Nephron (organoid): ENCODE results near the gene KCTD7.
A peak's percentile ranks its signal among the peaks of the same experiment; 100 is the strongest.
"Not testable (repeated sequence)": the region's sequence is repeated elsewhere in the genome, so short reads cannot be mapped to it uniquely, and the experiment has no call there.

Source experiments
- H3K27ac Mint-ChIP-seq, 3 experiments: 2 replicates each; pipeline ENCODE4 v1.8.0; 2020; ENCODE audit warnings: mixed read lengths in 3 of 3, mild to moderate bottlenecking in 2 of 3, moderate library complexity in 1 of 3
- H3K27me3 Mint-ChIP-seq: 2 replicates; pipeline ENCODE4 v1.8.0; 2021; ENCODE audit warnings: low read depth, mild to moderate bottlenecking, moderate library complexity, mixed read lengths
- H3K36me3 Mint-ChIP-seq: 2 replicates; pipeline ENCODE4 v1.8.0; 2020; ENCODE audit warnings: low read depth, mixed read lengths
- H3K4me1 Mint-ChIP-seq: 2 replicates; pipeline ENCODE4 v1.8.0; 2020; ENCODE audit warnings: mixed read lengths
- H3K4me3 Mint-ChIP-seq, 3 experiments: 2 replicates each; pipeline ENCODE4 v1.8.0; 2020; ENCODE audit warnings: mild to moderate bottlenecking in 3 of 3, mixed read lengths in 3 of 3, moderate library complexity in 2 of 3
- H3K9me3 Mint-ChIP-seq: 2 replicates; pipeline ENCODE4 v1.8.0; 2020; ENCODE audit warnings: mixed read lengths
- CTCF ChIP-seq, 3 experiments: fragments of 200-600 bp; sonication (generic); IDR thresholded peaks; one replicate each; pipeline ENCODE4 v1.5.0; 2021; ENCODE audit warnings: antibody characterized with exemption in 3 of 3; ENCODE audit not compliant: unreplicated experiment in 3 of 3

The KCTD7 gene

GRCh38 chr7:66591799-66592596 is 36.7 kb upstream of the KCTD7 start:
- Mint-ChIP-seq H3K9me3 (peaks cover 11% of the 10 kb centered on the region), H3K4me1 (peaks cover 31% of the 10 kb centered on the region), H3K36me3 (peaks cover 6% of the 10 kb centered on the region), H3K27me3 (no peaks in the 10 kb centered on the region), H3K4me3 (peak overlapping the region; percentile 96 to 99 (median 99)), H3K27ac (peak overlapping the region; percentile 95 to 99 (median 99))
- TF ChIP-seq CTCF (IDR thresholded peaks at IDR 0.05; ENCODE audit: unreplicated experiment in 3 of 3): no peak

GRCh38 chr7:66592597-66593146 is 36.0 kb upstream of the KCTD7 start:
- H3K27me3 Mint-ChIP-seq, H3K36me3 Mint-ChIP-seq: not testable (repeated sequence)
- peak overlapping the region; percentile 95 to 99 (median 99) for H3K27ac Mint-ChIP-seq
- peaks cover 11% of the 10 kb centered on the region for H3K9me3 Mint-ChIP-seq
- H3K4me3 Mint-ChIP-seq: peak overlapping the region; percentile 96 to 99 (median 99)
- H3K4me1 Mint-ChIP-seq: peaks cover 31% of the 10 kb centered on the region

- not testable (repeated sequence) for H3K27me3 Mint-ChIP-seq, H3K36me3 Mint-ChIP-seq
- Mint-ChIP-seq H3K4me1 (peaks cover 23% of the 10 kb centered on the region), H3K4me3 (peak overlapping the region; percentile 67 to 99 (median 71)), H3K27ac (peak overlapping the region; percentile 51 to 77 (median 65)), H3K9me3 (peaks cover 11% of the 10 kb centered on the region)
Measured at GRCh38 chr7:66594082-66594481, 34.6 kb upstream of the KCTD7 start.

- TF ChIP-seq CTCF (IDR thresholded peaks at IDR 0.05; ENCODE audit: unreplicated experiment in 3 of 3): no peak
- Mint-ChIP-seq H3K27me3 (no peaks in the 10 kb centered on the region), H3K4me1 (peaks cover 8% of the 10 kb centered on the region), H3K27ac (no peak overlapping the region), H3K4me3 (no peak overlapping the region), H3K36me3 (no peaks in the 10 kb centered on the region), H3K9me3 (peaks cover 11% of the 10 kb centered on the region)
Measured at GRCh38 chr7:66597461-66597860, 31.2 kb upstream of the KCTD7 start.

GRCh38 chr7:66602159-66602558 is 26.5 kb upstream of the KCTD7 start:
- no peak overlapping the region for H3K27ac Mint-ChIP-seq
- H3K4me3 Mint-ChIP-seq: no peak overlapping the region
- H3K4me1 Mint-ChIP-seq: no peaks in the 10 kb centered on the region
- H3K9me3 Mint-ChIP-seq: no peaks in the 10 kb centered on the region
- TF ChIP-seq CTCF (IDR thresholded peaks at IDR 0.05; ENCODE audit: unreplicated experiment in 3 of 3): no peak
- no peaks in the 10 kb centered on the region for H3K36me3 Mint-ChIP-seq
- H3K27me3 Mint-ChIP-seq: no peaks in the 10 kb centered on the region

- Mint-ChIP-seq H3K27ac (no peak overlapping the region), H3K27me3 (no peaks in the 10 kb centered on the region), H3K4me1 (no peaks in the 10 kb centered on the region), H3K4me3 (no peak overlapping the region), H3K9me3 (no peaks in the 10 kb centered on the region), H3K36me3 (no peaks in the 10 kb centered on the region)
- no peak for TF ChIP-seq CTCF (IDR thresholded peaks at IDR 0.05; ENCODE audit: unreplicated experiment in 3 of 3)
Measured at GRCh38 chr7:66604198-66604597, 24.5 kb upstream of the KCTD7 start.

GRCh38 chr7:66606540-66607291 is 22.0 kb upstream of the KCTD7 start:
- H3K9me3 Mint-ChIP-seq, H3K4me1 Mint-ChIP-seq, H3K27ac Mint-ChIP-seq: not testable (repeated sequence)

More at GRCh38 chr7:66606540-66607291, 22.0 kb upstream of the KCTD7 start:
- not testable (repeated sequence) for H3K4me3 Mint-ChIP-seq, H3K36me3 Mint-ChIP-seq, H3K27me3 Mint-ChIP-seq
